Activated CD8-positive, alpha-beta memory T cell treated with anti-CD3 and anti-CD28 coated beads, Interleukin-2, amount 50 U/mL, for 4 hours (primary cell): ENCODE data around the gene RET.

Experiments
- DNase-seq: peaks from one replicate; pipeline ENCODE4 v3.0.0-alpha.2; 2020

The RET gene

DNA sequence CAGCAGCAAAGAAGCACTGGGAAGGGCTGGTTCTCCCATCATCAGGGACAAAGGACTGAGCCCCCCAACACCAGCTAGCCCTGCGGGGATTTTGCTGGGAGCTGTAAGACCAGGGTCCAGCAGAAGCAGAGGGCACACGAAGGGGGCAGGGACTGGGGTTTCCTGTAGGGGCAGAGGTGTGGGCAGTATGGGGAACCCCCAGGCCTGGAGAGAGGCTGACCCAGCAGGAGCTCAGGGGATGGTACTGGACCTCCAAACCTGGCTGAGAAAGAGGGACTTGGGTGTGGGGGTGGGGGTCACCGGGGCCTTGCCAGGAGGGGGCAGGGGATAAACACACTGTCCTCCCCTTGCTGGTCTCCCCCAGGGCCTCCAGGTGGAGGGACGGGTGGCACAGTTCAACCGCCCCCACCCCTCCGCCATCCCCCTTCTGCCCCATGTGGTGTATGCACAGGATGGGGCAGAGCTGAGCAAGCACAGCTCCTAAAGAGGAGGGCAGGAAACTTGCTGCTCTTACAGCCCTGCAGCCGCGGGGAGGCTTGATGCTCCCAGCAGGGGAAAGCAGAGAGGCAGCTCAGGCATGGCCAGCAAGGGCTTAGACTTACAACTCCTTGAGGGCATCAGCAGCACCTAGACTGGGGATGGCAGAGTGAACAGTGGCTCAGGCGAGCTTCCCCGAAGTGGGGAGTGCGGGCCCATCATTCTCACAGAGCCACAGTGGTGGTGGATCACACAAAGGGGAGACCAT, 12.4 kb upstream of the RET start:
- no peak for DNase-seq

GRCh38 chr10:43065234-43065633, 11.6 kb upstream of the RET start:
- DNase-seq: no peak

- DNase-seq: no peak
Measured at GRCh38 chr10:43065761-43066160, 11.1 kb upstream of the RET start.

- no peak for DNase-seq
Measured at GRCh38 chr10:43066481-43066880, 10.4 kb upstream of the RET start.

- no peak for DNase-seq
Measured at GRCh38 chr10:43067391-43068135, 9.3 kb upstream of the RET start.

DNA sequence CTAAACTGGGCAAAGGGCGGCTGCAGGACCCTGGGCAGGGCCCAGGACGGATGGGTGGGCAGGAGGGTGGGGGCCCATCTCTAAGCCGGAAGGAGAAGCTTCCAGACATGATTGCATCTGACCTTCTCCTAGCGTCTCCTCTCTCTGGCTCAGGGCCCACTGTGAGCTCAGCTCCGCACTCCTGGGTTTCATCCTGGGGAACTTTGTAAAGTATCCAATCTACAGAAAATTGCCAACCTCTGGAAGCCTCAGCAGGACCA, 8.8 kb upstream of the RET start:
- DNase-seq: no peak

GRCh38 chr10:43068471-43069210, 8.2 kb upstream of the RET start:
- no peak for DNase-seq

DNA sequence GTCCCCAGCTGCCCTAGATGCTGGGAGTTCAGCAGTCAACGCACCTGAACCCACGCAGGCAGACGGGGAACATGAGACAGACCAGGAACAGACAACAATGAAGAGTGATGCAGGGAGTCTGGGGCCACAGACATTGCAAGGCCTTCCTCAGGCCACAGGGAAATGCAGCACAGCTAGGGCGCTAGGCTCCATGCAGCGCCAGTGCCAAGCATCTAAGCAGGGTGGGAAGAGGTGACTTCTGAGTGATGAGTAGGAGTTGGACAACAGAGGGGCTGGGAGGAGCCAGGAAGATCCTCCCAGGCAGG, 7.7 kb upstream of the RET start:
- no peak for DNase-seq

DNA sequence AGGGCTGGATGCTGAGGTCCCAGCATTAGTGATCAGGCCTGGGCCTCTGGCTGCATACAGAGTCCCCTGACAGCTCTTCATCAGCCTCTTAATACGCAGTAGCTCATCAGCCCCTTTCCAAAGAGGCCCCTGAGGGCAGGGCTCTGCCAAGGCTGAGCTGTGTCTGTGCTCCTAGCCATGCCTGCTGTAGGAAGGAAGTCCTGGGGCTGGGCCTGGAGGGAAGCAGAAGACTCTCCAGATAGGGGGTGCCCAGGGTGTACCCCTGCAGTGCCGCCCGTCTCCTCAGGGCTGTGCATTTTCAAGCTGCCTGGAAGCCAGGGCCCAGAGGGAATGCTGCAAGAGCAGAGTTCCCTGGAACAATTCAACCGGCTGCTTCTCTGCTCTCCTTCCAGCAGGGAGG, 7.3 kb upstream of the RET start:
- no peak for DNase-seq

- DNase-seq: no peak
Measured at GRCh38 chr10:43070121-43071085, 6.5 kb upstream of the RET start.

- no peak for DNase-seq
Measured at GRCh38 chr10:43071865-43072650, 4.8 kb upstream of the RET start.

DNA sequence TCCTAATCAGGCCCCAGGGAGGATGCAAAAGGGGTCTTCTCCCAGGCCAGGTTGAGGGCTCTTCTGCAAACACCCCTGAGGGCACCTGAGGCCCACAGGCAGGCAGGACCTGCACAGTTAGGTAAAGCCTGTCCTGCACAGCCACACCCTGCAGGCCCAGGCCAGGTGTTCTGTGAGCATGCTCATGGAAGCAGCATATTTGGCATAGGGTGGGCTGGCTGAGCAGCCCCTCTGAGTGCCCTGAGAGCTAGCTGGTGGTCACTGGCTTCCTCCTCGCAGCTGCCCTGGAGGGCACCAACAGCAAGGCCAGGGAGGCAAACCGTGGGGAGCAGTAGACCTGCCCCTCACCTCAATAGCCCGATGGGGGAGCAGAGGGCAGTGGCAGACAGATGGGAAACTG, 3.7 kb upstream of the RET start:
- DNase-seq: no peak

- no peak for DNase-seq
Measured at GRCh38 chr10:43073721-43074120, 3.1 kb upstream of the RET start.

DNA sequence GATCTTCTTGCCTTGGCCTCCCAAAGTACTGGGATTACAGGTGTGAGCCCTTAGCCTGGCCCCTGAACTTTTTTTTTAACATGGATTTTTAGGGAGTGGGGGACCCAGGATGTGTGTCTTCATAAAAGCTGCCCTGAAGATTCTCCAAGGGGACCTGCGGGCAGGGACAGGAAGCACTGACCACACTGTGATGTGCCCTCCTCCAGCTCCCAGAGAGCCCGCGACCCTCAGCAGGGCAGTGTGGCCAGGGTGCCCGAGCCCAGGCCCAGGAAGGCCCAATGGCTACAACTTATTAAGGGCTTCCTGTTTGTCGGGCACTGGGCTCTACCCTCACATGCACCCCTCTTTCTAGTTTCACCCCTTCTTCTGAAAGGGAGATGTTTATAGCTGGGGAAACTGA, 2.5 kb upstream of the RET start:
- no peak for DNase-seq

GRCh38 chr10:43074827-43075611, 1.9 kb upstream of the RET start:
- DNase-seq: no peak

- no peak for DNase-seq
Measured at GRCh38 chr10:43075612-43076003, 1.3 kb upstream of the RET start.

DNA sequence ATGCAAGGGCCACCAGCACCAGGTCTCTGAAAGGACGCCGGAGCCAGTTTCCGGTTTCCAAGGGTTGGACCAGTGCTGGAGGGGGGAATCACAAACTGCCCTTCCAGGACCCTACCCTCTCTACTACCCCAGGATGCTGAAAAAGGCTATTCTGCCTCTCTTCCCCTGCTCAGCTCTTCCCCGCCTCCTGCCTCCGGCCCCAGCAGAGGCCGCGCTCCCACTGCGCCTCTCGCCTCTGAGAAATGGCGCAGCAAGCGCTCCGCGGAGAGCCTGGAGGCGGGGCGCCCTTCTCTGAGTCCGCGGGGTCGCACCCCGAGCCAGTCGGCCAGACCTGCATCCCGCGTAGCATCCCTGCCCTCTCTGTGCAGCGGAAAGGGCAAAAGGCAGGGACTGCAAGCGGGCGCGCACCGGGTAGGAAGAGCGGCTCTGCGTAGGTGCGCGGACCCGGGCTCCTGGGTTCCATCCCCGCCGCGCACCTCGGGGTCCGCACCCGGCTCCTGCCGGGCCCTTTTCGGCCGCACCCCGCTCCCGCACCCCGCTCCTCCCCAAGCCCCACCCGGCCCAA, 476 bp upstream of the RET start:
- no peak for DNase-seq

- no peak for DNase-seq
Measured at GRCh38 chr10:43077421-43078171, 727 bp downstream of the RET start.

GRCh38 chr10:43078175-43078985, 1.5 kb downstream of the RET start:
- no peak for DNase-seq

GRCh38 chr10:43078986-43079273, 2.1 kb downstream of the RET start:
- DNase-seq: no peak
